GM19467 (cell line): ENCODE results near the gene FAM185A.
A peak's percentile ranks its signal among the peaks of the same experiment; 100 is the strongest.
"Not testable (repeated sequence)": the region's sequence is repeated elsewhere in the genome, so short reads cannot be mapped to it uniquely, and the experiment has no call there.

ENCODE experiments used
- ATAC-seq: cut with Tn5 transposase; IDR thresholded peaks from one replicate; pipeline ENCODE4 v1.9.1; 2021; ENCODE audit warnings: mild to moderate bottlenecking, moderate library complexity; ENCODE audit not compliant: unreplicated experiment

FAM185A gene

GRCh38 chr7:102829075-102829474, 80.3 kb downstream of the FAM185A start:
- ATAC-seq = no peak

- ATAC-seq = no peak
Observed at GRCh38 chr7:102830197-102830596, 81.4 kb downstream of the FAM185A start.

- ATAC-seq = no peak
Observed at GRCh38 chr7:102832674-102833073, 83.9 kb downstream of the FAM185A start.

GRCh38 chr7:102833343-102833742, 84.5 kb downstream of the FAM185A start:
- no peak for ATAC-seq

- no peak for ATAC-seq
Observed at GRCh38 chr7:102834466-102834865, 85.7 kb downstream of the FAM185A start.

- ATAC-seq = no peak
Observed at GRCh38 chr7:102834999-102835398, 86.2 kb downstream of the FAM185A start.

GRCh38 chr7:102836191-102836919, 87.6 kb downstream of the FAM185A start:
- no peak for ATAC-seq

GRCh38 chr7:102836977-102837376, 88.2 kb downstream of the FAM185A start:
- ATAC-seq = no peak

- ATAC-seq = no peak
Observed at GRCh38 chr7:102837802-102838201, 89.0 kb downstream of the FAM185A start.

- not testable (repeated sequence) for ATAC-seq
Observed at GRCh38 chr7:102838572-102839101, 89.8 kb downstream of the FAM185A start.

GRCh38 chr7:102840404-102840803, 91.6 kb downstream of the FAM185A start:
- ATAC-seq = no peak

- ATAC-seq = no peak
Observed at GRCh38 chr7:102841290-102841689, 92.5 kb downstream of the FAM185A start.

- ATAC-seq = no peak
Observed at GRCh38 chr7:102842284-102842683, 93.5 kb downstream of the FAM185A start.

- ATAC-seq = peak; percentile 67
Observed at GRCh38 chr7:102843850-102844249, 95.1 kb downstream of the FAM185A start.

- ATAC-seq = no peak
Observed at GRCh38 chr7:102845346-102845745, 96.5 kb downstream of the FAM185A start.

- no peak for ATAC-seq
Observed at GRCh38 chr7:102849079-102849478, 100.3 kb downstream of the FAM185A start.

GRCh38 chr7:102849538-102849937, 100.7 kb downstream of the FAM185A start:
- ATAC-seq = no peak

GRCh38 chr7:102856036-102856435, 107.2 kb downstream of the FAM185A start:
- ATAC-seq = no peak
